ENCODE data around the gene MEIG1. TPM values are rescaled to one million over a fixed set of nuclear protein-coding genes. Genes with fewer than 3 reads are reported as not detected.
"Not testable (repeated sequence)": the region's sequence is repeated elsewhere in the genome, so short reads cannot be mapped to it uniquely, and the experiment has no call there.

The MEIG1 gene
- total RNA-seq, 1 experiment from 2014 or later: not detected

- not testable (repeated sequence) for H3K36me3 ChIP-seq (replicated peaks; ENCODE audit: control insufficient read depth, insufficient read depth, low read length); H3K4me3 ChIP-seq (ENCODE audit: insufficient read depth, low read depth, low read length); H3K27me3 ChIP-seq (ENCODE audit: control insufficient read depth, insufficient read depth, low read length); DNase-seq
Observed at GRCh38 chr10:14942950-14943338, 16.2 kb upstream of the MEIG1 start.

- Histone ChIP-seq H3K27me3 (ENCODE audit: control insufficient read depth, insufficient read depth, low read length) (no peaks in the 10 kb centered on the region; the same call in 1 of the 2 replicates), H3K4me3 (ENCODE audit: insufficient read depth, low read depth, low read length) (no peak overlapping the region), H3K36me3 (replicated peaks; ENCODE audit: control insufficient read depth, insufficient read depth, low read length) (peaks cover 2% of the 10 kb centered on the region; the same call in 1 of the 2 replicates)
- DNase-seq: no peak
Observed at GRCh38 chr10:14945108-14945507, 14.1 kb upstream of the MEIG1 start.

GRCh38 chr10:14947268-14947667 is 11.9 kb upstream of the MEIG1 start:
- Histone ChIP-seq H3K4me3 (ENCODE audit: insufficient read depth, low read depth, low read length) (no peak overlapping the region), H3K27me3 (ENCODE audit: control insufficient read depth, insufficient read depth, low read length) (peaks cover 2% of the 10 kb centered on the region; the same call in 1 of the 2 replicates), H3K36me3 (replicated peaks; ENCODE audit: control insufficient read depth, insufficient read depth, low read length) (peaks cover 2% of the 10 kb centered on the region; the same call in 1 of the 2 replicates)
- DNase-seq: no peak

GRCh38 chr10:14949291-14949690 is 9.9 kb upstream of the MEIG1 start:
- no peak for DNase-seq
- no peak overlapping the region for H3K4me3 ChIP-seq (ENCODE audit: insufficient read depth, low read depth, low read length)
- H3K36me3 ChIP-seq (replicated peaks; ENCODE audit: control insufficient read depth, insufficient read depth, low read length): peaks cover 2% of the 10 kb centered on the region; the same call in 1 of the 2 replicates
- peaks cover 2% of the 10 kb centered on the region; the same call in 1 of the 2 replicates for H3K27me3 ChIP-seq (ENCODE audit: control insufficient read depth, insufficient read depth, low read length)

- no peaks in the 10 kb centered on the region for H3K36me3 ChIP-seq (replicated peaks; ENCODE audit: control insufficient read depth, insufficient read depth, low read length)
- H3K27me3 ChIP-seq (ENCODE audit: control insufficient read depth, insufficient read depth, low read length): peaks cover 11% of the 10 kb centered on the region; the same call in 1 of the 2 replicates
- peak overlapping the region; percentile 71 for H3K4me3 ChIP-seq (ENCODE audit: insufficient read depth, low read depth, low read length)
- DNase-seq: peak; percentile 64
Observed at GRCh38 chr10:14952851-14953423, 6.3 kb upstream of the MEIG1 start.

GRCh38 chr10:14953424-14954000 is 5.7 kb upstream of the MEIG1 start:
- H3K36me3 ChIP-seq (replicated peaks; ENCODE audit: control insufficient read depth, insufficient read depth, low read length): no peaks in the 10 kb centered on the region
- peak overlapping the region; percentile 71 for H3K4me3 ChIP-seq (ENCODE audit: insufficient read depth, low read depth, low read length)
- DNase-seq: peak; percentile 78
- peaks cover 11% of the 10 kb centered on the region; the same call in 1 of the 2 replicates for H3K27me3 ChIP-seq (ENCODE audit: control insufficient read depth, insufficient read depth, low read length)

- Histone ChIP-seq H3K4me3 (ENCODE audit: insufficient read depth, low read depth, low read length) (peak within 1 kb of the TSS; percentile 71), H3K36me3 (replicated peaks; ENCODE audit: control insufficient read depth, insufficient read depth, low read length) (no peaks in the 10 kb centered on the region), H3K27me3 (ENCODE audit: control insufficient read depth, insufficient read depth, low read length) (peaks cover 11% of the 10 kb centered on the region; the same call in 1 of the 2 replicates)
- peak; percentile 96 for DNase-seq
Observed at GRCh38 chr10:14954001-14954770, 5.0 kb upstream of the MEIG1 start, which contains the start of gene DCLRE1C. Gene DCLRE1C, minus strand, starts transcription at chr10:14954096. Its CDS starts 86 bp downstream, at chr10:14954010.

- no peak for DNase-seq
- H3K4me3 ChIP-seq (ENCODE audit: insufficient read depth, low read depth, low read length): no peak overlapping the region
- peaks cover 11% of the 10 kb centered on the region; the same call in 1 of the 2 replicates for H3K27me3 ChIP-seq (ENCODE audit: control insufficient read depth, insufficient read depth, low read length)
- no peaks in the 10 kb centered on the region for H3K36me3 ChIP-seq (replicated peaks; ENCODE audit: control insufficient read depth, insufficient read depth, low read length)
Observed at GRCh38 chr10:14954934-14955333, 4.3 kb upstream of the MEIG1 start.

GRCh38 chr10:14958872-14959220 is 342 bp upstream of the MEIG1 start:
- H3K4me3 ChIP-seq (ENCODE audit: insufficient read depth, low read depth, low read length): peak overlapping the region; percentile 82; the same call in 1 of the 2 replicates
- DNase-seq: no peak
- no peaks in the 10 kb centered on the region for H3K36me3 ChIP-seq (replicated peaks; ENCODE audit: control insufficient read depth, insufficient read depth, low read length)
- peaks cover 15% of the 10 kb centered on the region for H3K27me3 ChIP-seq (ENCODE audit: control insufficient read depth, insufficient read depth, low read length)

GRCh38 chr10:14967897-14968296 is 8.7 kb downstream of the MEIG1 start:
- no peak for DNase-seq
- no peaks in the 10 kb centered on the region for H3K36me3 ChIP-seq (replicated peaks; ENCODE audit: control insufficient read depth, insufficient read depth, low read length)
- peaks cover 9% of the 10 kb centered on the region for H3K27me3 ChIP-seq (ENCODE audit: control insufficient read depth, insufficient read depth, low read length)
- H3K4me3 ChIP-seq (ENCODE audit: insufficient read depth, low read depth, low read length): no peak overlapping the region

GRCh38 chr10:14971867-14972448 is 12.8 kb downstream of the MEIG1 start:
- no peaks in the 10 kb centered on the region for H3K36me3 ChIP-seq (replicated peaks; ENCODE audit: control insufficient read depth, insufficient read depth, low read length)
- H3K27me3 ChIP-seq (ENCODE audit: control insufficient read depth, insufficient read depth, low read length): peaks cover 4% of the 10 kb centered on the region
- no peak overlapping the region for H3K4me3 ChIP-seq (ENCODE audit: insufficient read depth, low read depth, low read length)
- no peak for DNase-seq

- not testable (repeated sequence) for H3K27me3 ChIP-seq (ENCODE audit: control insufficient read depth, insufficient read depth, low read length); DNase-seq; H3K4me3 ChIP-seq (ENCODE audit: insufficient read depth, low read depth, low read length); H3K36me3 ChIP-seq (replicated peaks; ENCODE audit: control insufficient read depth, insufficient read depth, low read length)
Observed at GRCh38 chr10:14974153-14974998, 15.2 kb downstream of the MEIG1 start.

GRCh38 chr10:14975672-14976273 is 16.6 kb downstream of the MEIG1 start:
- Histone ChIP-seq H3K4me3 (ENCODE audit: insufficient read depth, low read depth, low read length) (no peak overlapping the region), H3K27me3 (ENCODE audit: control insufficient read depth, insufficient read depth, low read length) (no peaks in the 10 kb centered on the region; the same call in 1 of the 2 replicates), H3K36me3 (replicated peaks; ENCODE audit: control insufficient read depth, insufficient read depth, low read length) (no peaks in the 10 kb centered on the region)
- no peak for DNase-seq

Data from H7 (cell line).